ENCODE measurements around the gene PRXL2B.

DNA sequence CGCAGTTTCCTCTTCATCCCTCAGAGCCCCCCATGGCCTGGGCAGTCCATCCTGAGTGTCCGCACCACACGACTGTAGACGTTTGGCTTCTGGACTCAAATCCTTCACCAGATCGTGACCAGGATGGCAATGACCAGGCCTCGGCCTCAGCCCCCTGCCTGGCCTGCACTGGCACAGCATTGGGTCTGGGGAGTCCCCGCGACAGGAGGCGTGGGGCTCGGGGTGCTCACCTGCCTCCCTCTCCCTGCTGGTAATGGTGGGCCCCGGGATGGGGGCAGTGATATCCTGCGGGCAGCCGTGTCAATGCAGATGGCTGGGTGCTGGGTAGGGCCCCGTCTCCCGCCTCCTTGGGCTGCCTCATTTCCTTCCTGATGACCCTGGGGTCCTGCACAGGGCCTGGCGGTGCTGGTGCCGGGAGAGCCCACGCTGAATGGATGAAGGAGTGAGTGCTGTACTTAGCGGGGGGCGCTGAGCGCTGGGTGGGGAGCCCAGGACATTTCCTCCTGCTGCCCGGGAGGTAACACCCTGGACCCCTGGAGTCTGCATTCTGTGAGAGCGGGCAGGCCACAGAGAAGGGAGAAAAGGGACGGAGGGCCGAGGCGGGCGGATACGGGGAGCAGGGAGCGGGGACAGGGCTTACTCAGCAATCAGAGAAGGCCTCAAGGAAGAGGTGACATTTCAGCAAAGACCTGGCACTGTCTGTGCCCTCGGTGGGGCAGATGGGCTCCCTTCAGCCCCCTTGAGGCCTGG is 32.5 kb upstream of the PRXL2B start:
- TF ChIP-seq, protein P1, sequence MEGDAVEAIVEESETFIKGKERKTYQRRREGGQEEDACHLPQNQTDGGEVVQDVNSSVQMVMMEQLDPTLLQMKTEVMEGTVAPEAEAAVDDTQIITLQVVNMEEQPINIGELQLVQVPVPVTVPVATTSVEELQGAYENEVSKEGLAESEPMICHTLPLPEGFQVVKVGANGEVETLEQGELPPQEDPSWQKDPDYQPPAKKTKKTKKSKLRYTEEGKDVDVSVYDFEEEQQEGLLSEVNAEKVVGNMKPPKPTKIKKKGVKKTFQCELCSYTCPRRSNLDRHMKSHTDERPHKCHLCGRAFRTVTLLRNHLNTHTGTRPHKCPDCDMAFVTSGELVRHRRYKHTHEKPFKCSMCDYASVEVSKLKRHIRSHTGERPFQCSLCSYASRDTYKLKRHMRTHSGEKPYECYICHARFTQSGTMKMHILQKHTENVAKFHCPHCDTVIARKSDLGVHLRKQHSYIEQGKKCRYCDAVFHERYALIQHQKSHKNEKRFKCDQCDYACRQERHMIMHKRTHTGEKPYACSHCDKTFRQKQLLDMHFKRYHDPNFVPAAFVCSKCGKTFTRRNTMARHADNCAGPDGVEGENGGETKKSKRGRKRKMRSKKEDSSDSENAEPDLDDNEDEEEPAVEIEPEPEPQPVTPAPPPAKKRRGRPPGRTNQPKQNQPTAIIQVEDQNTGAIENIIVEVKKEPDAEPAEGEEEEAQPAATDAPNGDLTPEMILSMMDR (IDR thresholded peaks at IDR 0.05; ENCODE audit: low read depth, low read length), result no peak
- TF ChIP-seq POLR2A (IDR thresholded peaks at IDR 0.05; ENCODE audit: extremely low read depth, insufficient read length), result no peak
